ENCODE results near the gene TTC21A.

GRCh38 chr3:39169712-39170111 is 62.2 kb downstream of the TTC21A start:
- no peak for TF ChIP-seq CTCF (IDR thresholded peaks at IDR 0.05; ENCODE audit: borderline replicate concordance, extremely low read depth, low read length, poor library complexity, severe bottlenecking)
- TF ChIP-seq EZH2 (IDR thresholded peaks at IDR 0.05; ENCODE audit: borderline replicate concordance, low read depth, low read length, severe bottlenecking): no peak
